Activated naive CD4-positive, alpha-beta T cell treated with anti-CD3 and anti-CD28 coated beads, Interleukin-2, amount 50 U/mL, for 16 hours (primary cell): ENCODE data around the gene KCNB1.
A peak's percentile ranks its signal among the peaks of the same experiment; 100 is the strongest.

Experiments used
- DNase-seq: peaks from one replicate; pipeline ENCODE4 v3.0.0-alpha.2; 2020

Gene KCNB1

GRCh38 chr20:49482621-49483017 is at the start of gene KCNB1:
Gene KCNB1 (minus strand): TSS chr20:49482668. CDS start chr20:49482480, 188 bp downstream.
- peak; percentile 46 for DNase-seq

GRCh38 chr20:49529470-49529869 is 47.0 kb upstream of the KCNB1 start:
- no peak for DNase-seq

- DNase-seq, result no peak
These were observed 44.1 kb upstream of the KCNB1 start for GRCh38 chr20:49526568-49526967.

GRCh38 chr20:49526056-49526455 is 43.6 kb upstream of the KCNB1 start:
- DNase-seq, result no peak

GRCh38 chr20:49523767-49524360 is 41.4 kb upstream of the KCNB1 start:
- no peak for DNase-seq

GRCh38 chr20:49521356-49521755 is 38.9 kb upstream of the KCNB1 start:
- no peak for DNase-seq

- DNase-seq, result no peak
These were observed 37.4 kb upstream of the KCNB1 start for GRCh38 chr20:49519777-49520359.

GRCh38 chr20:49519212-49519712 is 36.8 kb upstream of the KCNB1 start:
- no peak for DNase-seq

GRCh38 chr20:49518576-49518975 is 36.1 kb upstream of the KCNB1 start:
- no peak for DNase-seq

- DNase-seq, result no peak
These were observed 35.3 kb upstream of the KCNB1 start for GRCh38 chr20:49517805-49518100.

GRCh38 chr20:49516916-49517804 is 34.7 kb upstream of the KCNB1 start:
- no peak for DNase-seq

GRCh38 chr20:49515586-49515985 is 33.1 kb upstream of the KCNB1 start:
- no peak for DNase-seq

GRCh38 chr20:49513517-49513916 is 31.0 kb upstream of the KCNB1 start:
- no peak for DNase-seq

GRCh38 chr20:49513009-49513408 is 30.5 kb upstream of the KCNB1 start:
- DNase-seq, result no peak

GRCh38 chr20:49511788-49512525 is 29.5 kb upstream of the KCNB1 start:
- DNase-seq, result no peak

GRCh38 chr20:49510562-49511122 is 28.2 kb upstream of the KCNB1 start:
- DNase-seq, result no peak

GRCh38 chr20:49508435-49509199 is 26.1 kb upstream of the KCNB1 start:
- no peak for DNase-seq

- DNase-seq, result no peak
These were observed 25.4 kb upstream of the KCNB1 start for GRCh38 chr20:49507741-49508434.

GRCh38 chr20:49505518-49505917 is 23.1 kb upstream of the KCNB1 start:
- DNase-seq, result no peak

- no peak for DNase-seq
These were observed 20.7 kb upstream of the KCNB1 start for GRCh38 chr20:49503176-49503575.

GRCh38 chr20:49501917-49502316 is 19.4 kb upstream of the KCNB1 start:
- no peak for DNase-seq

GRCh38 chr20:49497398-49497669 is 14.9 kb upstream of the KCNB1 start:
- no peak for DNase-seq
